GM06990 (cell line): ENCODE data around the gene DOLK.

Experiments used
- DNase-seq: peaks from one replicate; pipeline ENCODE4 v3.0.0-alpha.2; 2011; ENCODE audit not compliant: insufficient read length; ENCODE audit errors: extremely low read depth
- H3K27me3 ChIP-seq: replicated peaks from 2 replicates; pipeline ENCODE4 v1.6.0; 2011; ENCODE audit warnings: low read length; ENCODE audit not compliant: control insufficient read depth, insufficient read depth
- H3K36me3 ChIP-seq: 2 replicates; pipeline ENCODE4 v1.5.1; 2011; ENCODE audit warnings: low read length; ENCODE audit not compliant: control insufficient read depth, insufficient read depth
- H3K4me3 ChIP-seq: replicated peaks from 2 replicates; pipeline ENCODE4 v1.5.1; 2011; ENCODE audit warnings: low read depth, mild to moderate bottlenecking, control low read depth, low read length
- CTCF ChIP-seq: IDR thresholded peaks from 2 replicates; pipeline ENCODE4 v1.5.1; 2011; ENCODE audit warnings: low read length, control low read depth, mild to moderate bottlenecking, inconsistent platforms; ENCODE audit not compliant: insufficient read depth, poor library complexity, severe bottlenecking

The DOLK gene

DNA sequence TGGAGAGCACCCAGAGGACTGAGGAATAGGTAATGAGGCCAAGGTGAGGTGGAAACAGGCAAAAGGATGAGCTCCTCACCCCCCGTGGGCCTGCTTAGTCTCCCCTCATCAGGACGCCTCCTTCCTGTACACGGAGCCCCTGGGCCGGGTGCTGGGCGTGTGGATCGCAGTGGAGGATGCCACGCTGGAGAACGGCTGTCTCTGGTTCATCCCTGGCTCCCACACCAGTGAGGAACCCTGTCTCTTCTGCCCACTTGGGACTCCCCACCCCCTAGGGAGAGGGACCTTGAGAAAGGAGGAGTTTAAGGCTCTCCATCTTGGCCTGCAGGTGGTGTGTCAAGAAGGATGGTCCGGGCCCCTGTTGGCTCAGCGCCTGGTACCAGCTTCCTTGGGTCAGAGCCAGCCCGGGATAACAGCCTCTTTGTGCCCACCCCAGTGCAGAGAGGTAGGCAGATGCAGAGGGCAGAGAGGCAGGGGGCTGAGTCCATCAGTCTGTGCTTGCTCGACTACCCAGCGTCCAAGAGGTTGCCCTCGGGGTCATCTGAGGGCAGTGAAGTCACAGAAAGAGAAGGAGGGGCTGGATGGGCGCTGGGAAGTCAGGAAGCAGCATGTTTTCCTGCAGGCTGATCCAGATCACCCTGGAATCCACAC is 7.0 kb downstream of the DOLK start:
- no peak overlapping the region for H3K4me3 ChIP-seq
- no peak for TF ChIP-seq CTCF

GRCh38 chr9:128937310-128938165 is 9.9 kb downstream of the DOLK start:
- no peaks in the 10 kb centered on the region for H3K27me3 ChIP-seq
- no peak for TF ChIP-seq CTCF
- H3K36me3 ChIP-seq = no peaks in the 10 kb centered on the region
- H3K4me3 ChIP-seq = no peak overlapping the region
- no peak for DNase-seq

More for the DNA sequence above, 7.0 kb downstream of the DOLK start:
- DNase-seq = no peak
- peaks cover 3% of the 10 kb centered on the region; the same call in 1 of the 2 replicates for H3K36me3 ChIP-seq
- no peaks in the 10 kb centered on the region for H3K27me3 ChIP-seq

GRCh38 chr9:128936171-128936865 is 11.1 kb downstream of the DOLK start:
- DNase-seq = no peak

GRCh38 chr9:128933731-128934130 is 13.7 kb downstream of the DOLK start:
- no peak for DNase-seq
- Histone ChIP-seq H3K27me3 (no peaks in the 10 kb centered on the region), H3K36me3 (no peaks in the 10 kb centered on the region), H3K4me3 (no peak overlapping the region)
- no peak for TF ChIP-seq CTCF

More at GRCh38 chr9:128936171-128936865, 11.1 kb downstream of the DOLK start:
- no peak for TF ChIP-seq CTCF
- H3K27me3 ChIP-seq = no peaks in the 10 kb centered on the region
- no peak overlapping the region for H3K4me3 ChIP-seq
- H3K36me3 ChIP-seq = no peaks in the 10 kb centered on the region

DNA sequence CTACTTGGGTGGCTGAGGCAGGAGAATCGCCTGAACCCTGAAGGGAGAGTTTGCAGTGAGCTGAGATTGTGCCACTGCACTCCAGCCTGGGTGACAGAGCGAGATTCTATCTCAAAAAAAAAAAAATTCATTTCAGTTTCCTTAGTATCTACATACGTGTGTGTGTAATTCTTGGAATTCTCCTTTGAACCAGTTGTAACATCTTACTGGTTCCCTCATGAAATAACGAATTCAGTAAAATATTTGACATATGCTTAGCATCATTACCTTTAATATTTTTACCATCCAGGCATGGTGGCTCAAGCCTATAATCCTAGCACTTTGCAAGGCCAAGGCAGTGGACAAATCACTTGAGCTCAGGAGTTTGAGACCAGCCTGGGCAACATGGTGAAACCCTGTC is 17.8 kb downstream of the DOLK start:
- Histone ChIP-seq H3K36me3 (no peaks in the 10 kb centered on the region), H3K4me3 (no peak overlapping the region), H3K27me3 (no peaks in the 10 kb centered on the region)
- TF ChIP-seq CTCF = no peak
- no peak for DNase-seq
